GM18508 (cell line): ENCODE results near the gene ELMO1.

ENCODE experiments used
- ATAC-seq: cut with Tn5 transposase; IDR thresholded peaks from one replicate; pipeline ENCODE4 v1.9.1; 2021; ENCODE audit warnings: moderate number of reproducible peaks; ENCODE audit not compliant: insufficient read depth, unreplicated experiment

ELMO1 gene

GRCh38 chr7:37201003-37201875 lies 247.4 kb downstream of the ELMO1 start:
- no peak for ATAC-seq

- ATAC-seq, result no peak
Measured at GRCh38 chr7:37198906-37199485, 249.7 kb downstream of the ELMO1 start.

- ATAC-seq, result no peak
Measured at GRCh38 chr7:37198041-37198905, 250.4 kb downstream of the ELMO1 start.

- no peak for ATAC-seq
Measured at GRCh38 chr7:37197108-37197507, 251.6 kb downstream of the ELMO1 start.

- no peak for ATAC-seq
Measured at GRCh38 chr7:37196676-37197075, 252.0 kb downstream of the ELMO1 start.

- no peak for ATAC-seq
Measured at GRCh38 chr7:37195388-37195787, 253.3 kb downstream of the ELMO1 start.

- no peak for ATAC-seq
Measured at GRCh38 chr7:37194943-37195342, 253.7 kb downstream of the ELMO1 start.

- ATAC-seq, result no peak
Measured at GRCh38 chr7:37193775-37194135, 254.9 kb downstream of the ELMO1 start.

GRCh38 chr7:37193087-37193774 lies 255.4 kb downstream of the ELMO1 start:
- no peak for ATAC-seq

- no peak for ATAC-seq
Measured at GRCh38 chr7:37191797-37192196, 256.9 kb downstream of the ELMO1 start.

- ATAC-seq, result no peak
Measured at GRCh38 chr7:37187179-37187578, 261.5 kb downstream of the ELMO1 start.

- no peak for ATAC-seq
Measured at GRCh38 chr7:37186753-37187152, 261.9 kb downstream of the ELMO1 start.

- no peak for ATAC-seq
Measured at GRCh38 chr7:37181550-37181932, 267.1 kb downstream of the ELMO1 start.

GRCh38 chr7:37180828-37181549 lies 267.7 kb downstream of the ELMO1 start:
- ATAC-seq, result no peak

- no peak for ATAC-seq
Measured at GRCh38 chr7:37176079-37176478, 272.6 kb downstream of the ELMO1 start.

- no peak for ATAC-seq
Measured at GRCh38 chr7:37174460-37174859, 274.2 kb downstream of the ELMO1 start.

GRCh38 chr7:37173670-37174069 lies 275.0 kb downstream of the ELMO1 start:
- no peak for ATAC-seq

GRCh38 chr7:37162106-37162505 lies 286.6 kb downstream of the ELMO1 start:
- ATAC-seq, result no peak

- ATAC-seq, result no peak
Measured at GRCh38 chr7:37160656-37161055, 288.0 kb downstream of the ELMO1 start.

GRCh38 chr7:37153376-37153775 lies 295.3 kb downstream of the ELMO1 start:
- no peak for ATAC-seq
